Inferior parietal cortex (tissue), 1 donor: ENCODE data around the gene COL4A6.

Experiments
- DNase-seq: peaks from one replicate; pipeline ENCODE4 v3.0.0-alpha.2; 2016; ENCODE audit errors: extremely low spot score

COL4A6 gene

DNA sequence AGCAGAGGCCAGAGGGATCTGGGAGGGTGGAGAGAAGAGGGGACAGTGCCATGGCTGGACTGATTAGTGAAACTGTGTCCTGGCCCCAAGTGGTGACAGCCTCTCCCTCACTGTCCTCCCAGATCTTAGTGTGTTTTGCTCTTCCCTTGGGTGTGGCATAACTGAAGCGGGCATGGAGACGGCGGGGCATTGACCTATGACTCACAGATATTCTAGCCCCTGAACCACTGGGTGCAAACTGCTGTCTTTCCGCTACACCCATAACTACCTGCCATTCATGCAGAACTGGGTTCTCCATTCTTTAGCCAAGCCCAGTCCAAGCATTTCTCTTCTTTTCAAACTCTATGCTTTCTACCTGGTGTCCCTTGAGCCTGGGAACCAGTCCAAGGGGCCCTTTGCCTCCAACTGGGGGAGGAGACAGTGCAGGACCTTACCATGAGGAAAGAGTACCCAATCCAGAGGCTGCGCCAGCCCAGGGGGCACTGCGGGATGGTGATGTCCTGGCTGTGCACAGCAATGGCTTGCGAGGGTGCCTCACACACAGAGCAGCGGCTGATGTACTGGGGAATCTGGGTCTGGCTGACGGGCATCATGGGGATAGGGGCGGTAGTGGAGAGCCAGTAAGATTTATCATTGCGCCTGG lies 279.1 kb downstream of the COL4A6 start:
- DNase-seq = no peak

DNA sequence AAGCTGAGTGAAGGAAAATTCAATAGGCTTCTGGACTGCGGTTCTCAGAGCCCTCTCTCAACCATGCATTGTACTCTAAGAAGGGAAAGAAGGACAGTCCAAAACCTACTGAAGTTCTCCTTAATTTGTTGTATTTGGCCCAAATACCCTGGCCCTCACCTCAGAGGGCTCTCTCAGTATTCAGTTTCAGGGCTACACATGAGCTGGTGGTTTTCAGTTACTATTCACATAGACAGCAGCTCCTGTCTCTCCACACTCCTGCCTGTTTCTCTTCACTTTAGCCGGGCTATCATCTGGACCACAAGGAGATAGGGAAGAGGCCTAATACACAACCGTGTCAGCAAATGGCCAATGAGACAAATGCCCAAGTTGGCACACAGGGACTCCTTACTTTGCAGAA lies 280.6 kb downstream of the COL4A6 start:
- DNase-seq = no peak

DNA sequence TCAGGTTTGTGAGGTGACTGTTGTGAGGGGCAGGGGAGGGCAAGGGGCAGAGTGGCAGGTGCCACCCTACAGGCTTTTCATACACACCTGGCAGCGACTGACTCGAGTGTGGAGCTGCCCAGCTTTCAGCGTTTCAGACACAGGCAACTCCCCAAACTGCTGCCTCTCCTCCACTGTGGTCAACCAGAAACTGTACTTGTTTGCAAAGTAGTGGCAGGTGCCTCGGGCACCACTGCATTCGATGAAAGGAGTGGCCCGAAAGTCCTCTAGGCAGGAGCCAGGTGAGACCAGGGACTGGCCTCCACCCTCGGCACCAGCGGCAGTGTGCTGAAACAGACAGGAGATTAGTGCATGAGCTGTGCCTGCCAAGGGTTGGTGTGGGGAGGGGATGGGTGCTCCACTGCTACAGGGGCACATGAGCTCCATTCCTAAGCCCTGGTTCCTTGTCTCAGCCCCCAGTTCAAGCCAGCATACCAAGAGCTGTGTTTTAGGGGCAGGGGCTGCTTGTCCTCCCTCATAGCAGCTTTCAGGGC lies 281.2 kb downstream of the COL4A6 start:
- no peak for DNase-seq

DNA sequence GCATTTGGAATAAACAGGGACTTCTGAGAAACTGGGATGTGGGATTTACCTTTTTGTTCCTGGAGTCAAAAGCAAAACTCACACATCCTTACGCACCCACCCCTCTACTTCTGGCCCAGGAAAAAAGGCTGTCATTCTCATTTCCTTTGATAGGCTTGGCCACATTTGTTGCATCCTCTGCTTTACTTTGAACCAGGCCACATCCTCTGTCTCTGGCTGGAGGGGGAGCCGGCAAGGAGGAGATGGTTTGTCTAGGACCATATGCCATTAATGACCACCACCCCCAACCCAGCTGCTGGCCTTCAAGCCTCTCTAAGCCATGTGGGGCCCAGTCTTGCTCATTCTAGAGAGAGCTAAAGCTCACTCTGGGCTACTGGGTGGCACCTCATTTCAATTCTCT lies 282.1 kb downstream of the COL4A6 start:
- DNase-seq = no peak

DNA sequence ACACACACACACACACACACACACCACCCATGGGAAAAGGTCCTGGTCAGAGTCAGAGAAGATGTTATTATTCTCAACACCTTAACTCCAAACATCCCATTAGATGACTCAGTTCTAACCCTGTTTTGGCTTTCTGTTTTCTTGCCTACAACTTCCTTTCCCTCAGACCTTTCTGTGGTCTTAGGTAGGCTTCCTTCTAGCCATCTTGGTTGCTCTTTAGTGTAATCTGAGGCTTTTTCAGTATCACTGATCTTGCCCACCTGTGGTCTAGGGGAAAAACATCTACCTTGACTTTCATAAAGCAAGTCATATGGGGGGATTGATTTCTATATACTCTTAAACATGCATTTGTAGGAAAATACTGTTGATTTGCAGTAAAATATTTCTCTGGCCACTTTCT lies 289.7 kb downstream of the COL4A6 start:
- DNase-seq = no peak

DNA sequence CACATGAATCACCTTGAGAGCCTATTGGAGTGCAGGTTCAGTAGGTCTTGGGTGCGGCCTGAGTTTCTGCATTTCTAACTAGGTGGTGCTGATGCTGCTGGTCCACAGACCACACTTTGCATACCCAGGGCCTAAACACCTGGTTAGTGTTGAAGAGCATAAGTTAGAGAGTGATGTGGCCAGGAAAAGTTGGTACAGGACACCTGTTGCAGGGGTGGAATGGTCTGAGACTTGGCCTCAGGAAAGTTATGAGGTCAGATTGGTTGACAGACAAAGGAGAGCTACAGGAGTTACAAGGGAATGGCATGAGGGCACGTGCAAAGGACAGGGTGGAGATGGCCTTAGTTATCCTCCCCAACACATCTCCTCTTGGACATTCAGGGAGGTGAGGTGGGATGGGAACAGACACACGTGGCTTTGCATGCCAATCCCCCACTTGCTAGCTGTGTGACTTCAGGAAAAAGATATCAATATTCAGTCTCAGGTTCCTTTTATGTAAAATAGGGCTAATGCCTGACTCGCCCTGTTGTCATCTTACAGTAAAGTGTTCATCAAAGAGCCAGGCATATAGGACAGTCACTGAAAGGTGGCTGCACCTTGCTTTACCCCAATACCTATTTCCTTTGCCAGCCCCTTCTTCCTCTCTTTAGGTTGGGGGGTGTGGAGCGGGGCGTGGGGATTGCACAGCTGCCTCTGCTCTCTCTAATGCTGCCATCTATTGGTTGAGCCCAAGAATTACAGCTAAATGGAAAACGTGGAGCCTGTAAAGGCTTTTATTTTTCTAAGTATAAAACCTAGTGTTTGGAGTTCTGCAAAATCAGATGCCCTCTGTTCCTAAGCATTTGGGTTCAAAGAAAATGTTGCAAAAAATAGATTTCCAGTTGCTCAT lies 299.2 kb downstream of the COL4A6 start:
- no peak for DNase-seq

DNA sequence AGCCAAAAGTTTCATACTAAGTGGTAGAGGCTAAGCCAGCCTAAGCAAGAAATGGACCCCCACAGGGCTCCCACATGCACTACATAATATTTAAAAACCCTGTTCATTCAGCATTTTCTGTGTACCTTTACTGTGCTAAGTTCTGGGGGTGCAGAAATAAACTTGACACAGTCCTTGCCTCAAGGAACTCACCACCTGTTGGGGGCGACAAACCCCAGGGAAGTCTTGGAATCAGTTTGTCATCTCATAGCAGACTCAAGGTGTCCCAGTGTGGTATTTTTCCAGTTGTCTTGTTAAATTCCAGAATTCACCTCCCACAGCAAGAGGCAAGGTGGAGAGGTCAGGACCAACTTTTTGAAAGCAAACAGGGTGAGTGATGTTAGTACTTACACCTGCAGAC lies 303.5 kb downstream of the COL4A6 start:
- no peak for DNase-seq

DNA sequence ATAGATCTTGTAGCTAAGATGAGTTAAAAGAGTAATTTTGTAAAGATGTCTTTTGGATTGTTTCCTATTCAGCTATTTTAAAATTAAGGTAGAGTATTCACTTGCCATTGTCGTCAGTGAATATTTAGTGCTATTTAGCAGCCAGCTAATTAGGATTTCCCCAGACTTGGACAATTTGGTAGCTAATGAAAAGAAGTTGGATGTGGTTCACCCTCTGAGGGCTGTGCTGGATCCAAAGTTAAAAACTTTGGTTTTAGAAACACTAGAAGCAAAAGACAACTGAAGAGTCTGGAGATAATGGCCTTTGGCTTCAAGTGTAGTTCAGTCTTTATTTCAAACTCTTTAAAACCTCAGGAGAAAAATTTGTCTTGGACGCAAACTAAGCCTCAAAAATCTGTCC lies 305.3 kb downstream of the COL4A6 start:
- no peak for DNase-seq

DNA sequence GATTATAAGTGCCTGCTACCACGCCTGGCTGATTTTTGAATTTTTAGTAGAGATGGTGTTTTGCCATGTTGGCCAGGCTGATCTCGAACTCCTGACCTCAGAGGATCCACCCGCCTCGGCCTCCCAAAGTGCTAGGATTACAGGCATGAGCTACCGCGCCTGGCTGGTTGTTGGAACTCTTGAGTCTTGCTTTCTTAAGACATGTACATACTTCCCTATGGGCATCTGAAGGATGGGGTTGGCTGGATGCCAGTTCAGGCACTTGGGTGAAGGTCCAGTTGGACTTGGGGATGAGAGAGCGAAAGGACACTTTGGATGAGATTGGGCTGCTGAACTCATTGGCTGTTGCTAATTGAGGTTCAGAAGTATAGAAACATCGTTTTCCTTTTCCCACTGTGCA lies 306.2 kb downstream of the COL4A6 start:
- no peak for DNase-seq

DNA sequence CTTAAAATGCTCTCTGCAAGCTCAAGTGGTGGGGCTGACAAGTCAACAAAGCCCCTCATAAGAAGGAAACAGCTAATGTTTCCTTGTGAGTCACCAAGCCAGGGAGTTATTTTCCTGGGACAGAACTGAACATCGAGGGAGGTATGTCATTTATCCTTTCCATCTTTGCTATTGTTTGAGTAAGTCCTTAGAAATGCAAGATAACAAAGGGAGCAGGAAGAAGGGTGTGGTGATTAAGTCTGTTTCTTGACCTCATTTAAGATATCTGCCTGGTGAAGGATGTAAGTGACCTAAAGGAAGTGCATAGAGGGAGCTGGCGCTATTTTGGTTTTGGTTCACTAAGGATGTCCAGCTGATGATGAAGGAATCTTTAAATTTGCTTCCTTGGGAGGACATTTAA lies 306.8 kb downstream of the COL4A6 start:
- no peak for DNase-seq

DNA sequence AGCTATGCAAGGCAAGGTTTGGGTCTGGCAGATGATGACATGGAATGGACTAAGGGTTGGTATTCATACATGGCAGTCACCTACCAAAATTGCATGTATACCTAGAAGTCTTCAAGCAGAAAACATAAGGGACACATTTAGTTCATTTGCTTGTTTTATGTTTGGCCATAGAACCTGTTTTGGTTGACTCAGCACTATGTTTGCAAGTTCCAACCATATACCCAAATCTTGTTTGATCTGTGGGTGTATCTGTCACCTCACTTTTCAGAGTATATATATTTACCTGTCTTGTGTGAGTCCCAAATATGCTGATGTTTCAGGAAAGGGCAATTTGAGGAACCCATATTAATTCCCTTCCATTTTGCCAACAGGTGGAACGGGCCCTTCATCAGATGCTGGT lies 307.3 kb downstream of the COL4A6 start:
- DNase-seq = no peak

DNA sequence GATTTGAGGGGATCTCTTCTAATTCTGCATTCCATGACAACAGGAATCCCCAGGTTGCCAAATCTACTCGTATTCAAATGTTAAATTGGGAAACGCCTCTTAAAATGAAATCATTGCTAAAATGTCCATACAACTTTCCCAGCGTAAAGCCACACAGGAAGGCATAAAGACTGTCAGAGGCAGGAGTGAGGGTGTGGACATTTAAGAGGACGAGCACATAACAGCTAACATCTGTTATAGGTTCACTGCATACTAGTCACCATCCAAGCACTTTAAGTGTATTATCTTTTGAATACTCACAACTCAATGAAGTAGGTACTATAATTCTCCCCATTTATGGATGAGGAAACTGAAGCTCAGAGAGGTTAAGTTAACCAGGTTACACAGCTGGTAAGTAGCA lies 311.1 kb downstream of the COL4A6 start:
- DNase-seq = no peak

DNA sequence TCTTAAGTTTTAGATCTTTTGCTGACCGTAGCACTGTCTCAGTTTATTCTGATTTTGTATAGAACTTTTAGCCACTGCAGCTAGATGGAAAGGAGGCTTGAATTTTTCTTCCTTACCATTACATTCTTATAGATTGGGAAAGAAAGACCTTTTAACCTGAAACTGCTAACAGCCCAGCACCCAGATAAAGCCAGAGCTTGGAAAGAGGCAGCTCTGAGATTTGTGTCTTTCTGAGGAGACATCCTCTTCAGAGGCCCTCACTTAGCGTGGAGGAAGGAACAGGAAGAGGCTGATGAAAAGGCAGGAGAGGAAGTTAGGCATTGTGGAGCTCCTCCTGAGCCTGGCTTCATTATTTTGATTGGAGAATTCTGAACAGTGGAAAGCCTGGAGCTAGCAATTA lies 311.6 kb downstream of the COL4A6 start:
- DNase-seq = no peak

DNA sequence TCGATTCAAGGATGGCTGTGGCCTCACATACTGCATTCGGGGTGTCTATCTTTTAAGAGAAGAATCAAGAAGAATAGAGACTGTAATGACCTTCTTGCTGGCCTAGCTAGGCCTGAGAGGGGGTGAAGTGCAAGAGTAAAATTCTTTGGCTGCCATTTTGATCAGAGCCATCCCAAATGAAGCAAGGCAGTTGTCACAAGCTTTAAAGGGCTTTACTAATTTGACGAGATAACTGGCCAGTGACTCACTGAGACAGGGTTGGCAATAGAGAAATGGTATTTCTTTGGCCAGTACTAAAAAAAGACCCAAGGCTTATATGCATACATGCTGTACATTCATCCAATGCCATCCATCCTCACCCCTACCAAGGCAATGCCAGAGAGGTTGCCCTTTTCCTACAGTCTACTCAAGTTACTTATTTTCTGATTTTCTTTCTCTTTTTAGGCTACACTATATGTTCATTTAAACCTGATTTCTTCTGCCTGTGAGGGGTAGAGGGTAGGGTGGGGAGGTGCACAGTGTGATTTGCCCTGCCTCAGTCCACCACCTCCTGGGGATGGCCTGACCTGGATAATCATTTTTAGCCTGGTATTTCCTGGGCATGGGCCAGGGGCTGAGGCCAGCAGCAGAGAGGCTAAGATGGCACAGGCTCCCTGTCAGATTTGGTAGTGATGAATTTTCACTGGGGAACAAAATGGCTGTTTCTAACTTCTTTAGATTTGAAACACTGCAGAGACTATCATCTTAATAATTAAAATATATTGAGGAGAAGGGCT lies 314.4 kb downstream of the COL4A6 start:
- DNase-seq = no peak

DNA sequence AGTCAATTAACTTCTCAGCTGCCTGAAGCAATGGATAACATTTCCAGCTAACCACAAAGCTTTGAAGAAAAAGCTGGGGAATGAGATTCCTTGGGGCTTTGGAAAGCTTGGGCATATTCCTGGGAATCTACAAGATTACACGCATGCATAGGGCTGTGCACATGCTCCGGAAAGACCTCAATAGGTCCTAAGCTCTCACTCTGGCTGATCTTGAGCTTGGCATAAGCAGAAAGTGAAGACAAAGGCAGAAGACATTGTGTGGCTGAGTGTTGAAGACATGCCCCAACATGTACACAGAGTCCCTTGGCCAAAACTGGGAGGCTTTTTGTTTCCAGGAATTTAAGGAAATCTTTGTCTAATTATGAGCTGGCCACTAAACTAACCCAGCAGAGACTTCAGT lies 315.5 kb downstream of the COL4A6 start:
- DNase-seq = no peak

DNA sequence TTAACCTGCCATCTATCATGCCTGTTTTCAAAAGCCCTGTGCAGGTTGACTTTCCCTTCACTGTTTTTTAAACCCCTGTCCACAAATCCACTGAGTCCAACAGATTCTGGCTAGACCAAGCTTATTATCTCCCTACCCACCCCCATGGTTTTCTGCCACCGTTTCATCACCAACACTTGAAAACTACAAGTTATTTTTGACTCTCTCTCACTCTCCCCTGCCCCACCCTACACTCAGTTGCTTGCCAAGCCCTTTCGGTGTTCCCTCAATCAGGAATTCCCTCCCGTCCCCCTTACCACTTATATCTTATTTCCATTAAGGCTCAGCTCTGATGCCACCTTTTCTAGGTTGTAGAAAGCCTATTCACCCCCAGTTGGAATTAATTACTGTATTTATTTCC lies 316.9 kb downstream of the COL4A6 start:
- DNase-seq = no peak

DNA sequence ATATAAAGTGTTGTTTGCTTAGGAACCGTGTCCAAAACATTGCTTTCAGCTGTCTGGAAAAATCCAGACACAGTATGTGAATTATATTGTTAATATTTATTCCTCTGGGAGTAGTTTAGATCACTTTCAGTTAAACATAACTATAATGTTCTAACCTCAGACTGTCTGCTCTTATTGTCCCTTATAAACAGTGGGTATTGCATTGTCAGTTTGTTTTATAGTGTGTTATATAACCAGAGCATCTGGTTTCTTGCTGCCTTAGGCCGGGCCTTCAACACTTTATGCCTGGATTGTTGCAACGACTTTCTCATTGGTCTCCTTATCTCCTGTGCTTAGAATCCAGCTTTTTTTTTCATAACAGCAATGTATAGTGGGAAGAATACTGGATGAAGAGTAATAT lies 320.2 kb downstream of the COL4A6 start:
- no peak for DNase-seq

DNA sequence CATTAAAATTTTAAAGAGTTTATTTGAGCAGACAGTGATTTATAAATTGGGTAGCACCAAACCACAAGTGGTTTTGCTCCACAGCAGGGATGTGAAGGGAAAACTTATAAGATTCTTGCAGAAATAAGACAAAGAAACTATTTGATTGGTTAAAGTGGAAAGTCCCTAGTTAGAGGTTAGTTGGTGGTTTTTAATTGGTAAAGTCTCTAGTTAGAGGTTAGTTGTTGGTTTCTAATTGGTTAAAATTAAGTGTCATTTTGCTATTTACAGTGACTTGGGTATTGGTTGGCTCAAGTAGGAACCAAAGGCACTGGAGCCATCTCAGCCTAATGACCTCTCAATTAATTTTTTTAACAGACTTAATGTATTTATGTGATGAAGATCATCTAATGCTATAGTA lies 323.7 kb downstream of the COL4A6 start:
- DNase-seq = no peak
